Lower leg skin (tissue), 3 donors: ENCODE results near the gene TMOD4.

Source experiments
- POLR2A ChIP-seq, 2 donors: fragments of 450-650 bp; IDR thresholded peaks; one replicate each; pipeline ENCODE4 v1.6.1; 2016 to 2017; ENCODE audit warnings: antibody characterized with exemption in 2 of 2, mild to moderate bottlenecking in 1 of 2, moderate library complexity in 1 of 2
- TF ChIP-seq, protein P1 (sequence below), 3 donors: fragments of 450-650 bp; IDR thresholded peaks; one replicate each; pipeline ENCODE4 v1.5.1; 2016; ENCODE audit warnings: antibody characterized with exemption in 3 of 3, mild to moderate bottlenecking in 3 of 3, moderate library complexity in 2 of 3

DNA sequence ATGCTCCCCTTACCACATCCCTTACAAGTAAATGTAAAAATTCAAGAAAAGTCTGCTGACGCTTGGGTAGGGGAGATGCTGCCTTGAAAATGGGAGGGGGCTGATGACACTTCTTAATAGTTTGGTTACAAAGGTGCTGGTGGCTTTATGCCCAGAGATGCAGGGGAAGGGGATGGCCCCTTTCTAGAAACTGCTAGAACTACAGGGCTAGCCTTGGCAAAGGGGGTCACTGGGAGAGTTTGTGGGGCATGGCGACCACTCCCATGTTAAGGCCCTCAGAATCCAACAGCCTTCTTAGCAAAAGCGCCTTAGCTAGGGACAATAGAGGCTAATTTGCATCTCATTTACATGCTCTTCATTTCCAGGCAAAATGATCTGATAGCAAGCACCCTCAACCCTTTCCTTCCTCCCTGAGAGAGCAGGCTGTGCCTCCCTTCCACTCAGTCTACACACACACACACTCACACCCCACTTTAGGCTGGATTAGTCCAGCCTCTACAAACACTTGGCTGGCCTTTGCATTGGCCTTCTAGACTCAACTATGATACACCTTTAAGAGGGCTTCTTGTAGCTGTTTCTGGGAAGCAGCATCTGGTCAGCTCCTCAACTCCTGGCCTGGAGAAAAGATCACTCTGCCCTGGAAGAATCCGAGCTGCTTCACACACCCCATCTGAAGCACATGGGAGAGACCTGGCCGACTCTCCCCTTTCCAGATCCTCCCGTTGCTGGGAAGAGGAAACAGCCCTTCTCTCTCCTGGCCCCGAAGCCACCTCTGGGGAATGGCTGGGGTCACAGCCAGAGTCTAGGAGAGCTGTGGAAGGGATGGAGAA, 31.1 kb downstream of the TMOD4 start:
- TF ChIP-seq POLR2A (IDR thresholded peaks at IDR 0.05), result no peak
- TF ChIP-seq, protein P1, sequence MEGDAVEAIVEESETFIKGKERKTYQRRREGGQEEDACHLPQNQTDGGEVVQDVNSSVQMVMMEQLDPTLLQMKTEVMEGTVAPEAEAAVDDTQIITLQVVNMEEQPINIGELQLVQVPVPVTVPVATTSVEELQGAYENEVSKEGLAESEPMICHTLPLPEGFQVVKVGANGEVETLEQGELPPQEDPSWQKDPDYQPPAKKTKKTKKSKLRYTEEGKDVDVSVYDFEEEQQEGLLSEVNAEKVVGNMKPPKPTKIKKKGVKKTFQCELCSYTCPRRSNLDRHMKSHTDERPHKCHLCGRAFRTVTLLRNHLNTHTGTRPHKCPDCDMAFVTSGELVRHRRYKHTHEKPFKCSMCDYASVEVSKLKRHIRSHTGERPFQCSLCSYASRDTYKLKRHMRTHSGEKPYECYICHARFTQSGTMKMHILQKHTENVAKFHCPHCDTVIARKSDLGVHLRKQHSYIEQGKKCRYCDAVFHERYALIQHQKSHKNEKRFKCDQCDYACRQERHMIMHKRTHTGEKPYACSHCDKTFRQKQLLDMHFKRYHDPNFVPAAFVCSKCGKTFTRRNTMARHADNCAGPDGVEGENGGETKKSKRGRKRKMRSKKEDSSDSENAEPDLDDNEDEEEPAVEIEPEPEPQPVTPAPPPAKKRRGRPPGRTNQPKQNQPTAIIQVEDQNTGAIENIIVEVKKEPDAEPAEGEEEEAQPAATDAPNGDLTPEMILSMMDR (IDR thresholded peaks at IDR 0.05), result no peak
